CD4-positive, alpha-beta T cell treated with Interleukin-2 at 100 ng/mL for 4 hours (primary cell): ENCODE measurements around the gene PDE7B.
"Not testable (repeated sequence)": the region's sequence is repeated elsewhere in the genome, so short reads cannot be mapped to it uniquely, and the experiment has no call there.

Experiments
- DNase-seq: peaks from one replicate; pipeline ENCODE4 v3.0.0-alpha.2; 2020; ENCODE audit warnings: low spot score

Gene PDE7B

DNA sequence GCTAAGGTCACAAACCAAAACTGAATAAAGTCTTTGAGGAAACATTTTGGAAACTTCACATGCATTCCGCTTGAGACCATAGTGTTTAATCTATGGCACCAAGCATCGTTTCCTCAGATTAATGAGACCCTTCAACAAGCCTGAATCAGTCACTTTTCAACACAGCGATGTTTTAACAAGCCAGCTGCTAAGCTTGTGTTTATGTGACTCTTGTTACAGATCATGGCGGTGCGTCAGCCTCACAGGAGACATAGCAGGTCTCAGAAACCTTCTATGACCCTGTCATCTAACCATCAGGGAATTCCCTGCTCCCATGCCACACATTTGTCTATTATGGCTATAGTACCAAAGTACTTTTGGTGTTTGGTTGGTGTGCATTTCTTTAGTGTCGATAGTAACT is 341.4 kb downstream of the PDE7B start:
- no peak for DNase-seq

DNA sequence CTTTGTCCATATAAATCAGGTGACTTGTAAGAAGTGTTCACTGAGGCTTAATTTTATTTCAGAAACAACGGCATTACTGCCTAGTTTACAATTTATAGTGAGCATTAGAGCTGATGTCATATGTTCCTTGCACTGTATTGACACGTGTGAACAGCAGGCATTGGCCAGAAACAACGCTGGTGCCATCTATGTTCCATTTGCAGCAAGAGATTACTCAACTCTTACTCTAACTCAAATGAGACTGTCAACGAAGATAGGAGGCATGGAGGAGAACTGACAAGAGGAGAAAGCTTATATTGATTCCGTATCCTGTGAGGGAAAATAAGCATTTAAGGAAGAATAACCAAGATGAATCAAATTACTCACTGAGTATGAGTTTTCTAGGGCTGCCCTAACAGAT is 350.2 kb downstream of the PDE7B start:
- no peak for DNase-seq

DNA sequence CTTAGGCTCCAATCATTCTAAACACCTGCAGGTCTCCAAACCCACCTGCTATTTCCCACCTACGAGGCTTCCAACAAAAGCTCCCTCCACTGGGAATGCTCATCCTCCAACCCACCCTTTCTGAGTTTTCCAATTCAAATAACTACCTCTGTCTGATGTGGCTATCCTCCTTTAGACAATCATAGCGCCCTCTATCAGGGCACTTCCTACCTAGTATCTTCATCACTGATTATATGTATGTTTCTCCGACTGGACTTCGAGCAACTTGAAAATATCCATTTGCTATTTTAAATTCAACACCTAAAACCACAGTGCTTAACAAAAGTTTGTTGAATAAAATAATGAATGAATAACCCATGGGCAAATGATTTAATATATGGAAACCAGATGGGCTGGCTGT is 357.3 kb downstream of the PDE7B start:
- DNase-seq = no peak

DNA sequence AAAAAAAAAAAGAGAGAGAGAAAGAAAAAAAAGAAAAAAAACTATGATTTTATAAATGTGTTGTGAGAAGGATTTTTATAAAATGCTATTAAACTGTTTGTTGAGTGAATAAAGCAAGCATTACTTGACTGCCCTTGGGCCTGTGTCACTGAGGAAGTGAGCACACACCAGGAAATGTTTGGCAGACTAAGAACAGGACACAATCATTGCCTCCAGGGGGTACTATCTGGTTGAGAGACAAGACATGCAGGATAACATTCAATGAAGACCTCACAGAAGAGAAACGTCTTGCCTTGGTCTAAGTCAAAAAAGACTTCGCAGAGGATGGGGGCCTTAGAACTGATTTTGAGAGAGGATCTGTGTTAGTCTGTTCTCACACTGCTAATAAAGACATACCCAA is 358.0 kb downstream of the PDE7B start:
- DNase-seq = no peak

DNA sequence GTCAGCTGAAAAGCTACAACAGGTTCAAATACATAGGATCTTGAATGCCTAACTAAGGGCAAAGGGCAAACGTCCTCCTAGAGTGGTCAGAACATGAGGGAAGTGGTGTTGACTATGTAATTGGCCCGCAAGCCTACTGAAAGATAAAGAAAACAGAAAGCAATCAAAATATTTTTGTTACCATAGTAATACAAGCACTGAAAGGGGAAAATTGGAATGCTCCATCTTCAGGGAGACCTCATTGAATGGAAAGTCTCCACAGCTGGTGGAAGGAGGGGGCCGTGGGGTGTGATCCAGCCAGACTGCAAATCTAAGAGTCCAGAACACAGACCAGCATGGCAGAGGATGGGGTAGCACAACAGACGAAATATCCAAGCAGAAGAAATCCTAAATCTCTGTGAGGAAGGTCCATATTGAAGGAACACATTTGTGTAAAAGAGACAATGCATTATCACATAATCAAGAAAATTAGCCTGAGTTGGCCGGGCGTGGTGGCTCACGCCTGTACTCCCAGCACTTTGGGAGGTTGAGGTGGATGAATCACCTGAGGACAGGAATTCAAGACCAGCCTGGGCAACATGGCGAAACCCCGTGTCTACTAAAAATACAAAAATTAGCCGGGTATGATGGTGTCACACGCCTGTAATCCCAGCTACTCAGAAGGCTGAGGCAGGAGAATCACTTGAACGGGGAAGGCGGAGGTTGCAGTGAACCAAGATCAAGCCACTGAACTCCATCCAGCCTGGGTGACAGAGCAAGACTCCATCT is 359.1 kb downstream of the PDE7B start:
- no peak for DNase-seq

DNA sequence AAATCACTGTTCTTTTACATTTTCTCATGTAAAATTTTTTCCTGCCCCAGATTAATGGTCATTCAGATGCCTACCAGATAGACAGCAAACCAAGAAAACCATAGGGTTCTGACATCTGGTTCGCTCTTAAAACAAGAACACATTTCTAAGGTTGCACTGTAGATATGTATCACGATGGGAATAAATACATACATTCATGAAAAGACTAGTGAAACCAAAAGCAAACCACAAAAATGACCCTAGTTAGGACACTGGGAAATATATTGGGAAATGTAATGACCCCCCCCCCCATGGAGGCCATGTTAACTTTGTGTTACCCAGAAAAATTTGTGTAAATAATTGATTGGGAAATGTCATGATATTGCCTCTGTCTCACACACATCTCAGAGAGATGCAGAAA is 361.1 kb downstream of the PDE7B start:
- DNase-seq = no peak

DNA sequence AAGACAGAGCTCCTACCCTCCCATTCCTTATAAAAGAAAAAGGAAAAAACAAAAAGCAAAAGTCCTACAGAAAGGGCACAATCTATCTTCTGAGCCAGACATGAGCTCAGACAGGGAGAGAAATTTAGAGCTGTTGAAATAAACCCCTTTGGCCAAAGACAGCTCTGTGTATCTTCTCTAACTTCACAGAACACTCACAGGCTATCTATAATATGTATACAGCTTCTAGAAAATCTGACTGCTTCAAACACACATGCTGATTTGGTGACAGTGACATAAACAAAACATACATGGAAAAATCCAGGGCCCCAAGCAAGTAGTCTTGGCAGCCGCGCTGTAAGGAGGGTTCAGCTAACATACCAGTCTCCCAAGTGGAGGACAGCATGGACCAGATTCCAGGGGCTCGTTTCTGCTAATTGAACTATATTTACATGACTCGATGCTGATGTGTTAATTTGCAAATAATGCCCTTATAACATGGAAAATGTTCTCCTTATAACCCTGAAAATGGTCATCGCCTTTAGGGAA is 361.6 kb downstream of the PDE7B start:
- no peak for DNase-seq

DNA sequence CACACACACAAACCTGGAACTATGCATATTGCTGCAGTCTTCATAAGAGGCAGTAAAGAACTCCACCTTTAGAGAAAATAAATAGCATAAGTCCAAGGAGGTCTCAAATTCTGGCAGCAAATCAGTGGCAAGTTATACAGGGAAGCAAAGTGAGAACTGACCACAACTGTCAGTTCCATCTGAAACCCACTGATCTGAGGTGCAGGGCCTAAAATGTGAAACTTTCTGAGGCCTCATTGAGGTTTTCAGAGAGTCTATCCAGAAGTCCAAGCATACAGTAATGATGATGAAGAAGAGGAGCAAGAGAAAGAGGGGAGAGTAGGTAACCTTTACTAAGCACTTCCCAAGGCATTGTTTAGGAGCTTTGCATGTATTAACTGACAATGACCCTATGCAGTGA is 362.4 kb downstream of the PDE7B start:
- no peak for DNase-seq

DNA sequence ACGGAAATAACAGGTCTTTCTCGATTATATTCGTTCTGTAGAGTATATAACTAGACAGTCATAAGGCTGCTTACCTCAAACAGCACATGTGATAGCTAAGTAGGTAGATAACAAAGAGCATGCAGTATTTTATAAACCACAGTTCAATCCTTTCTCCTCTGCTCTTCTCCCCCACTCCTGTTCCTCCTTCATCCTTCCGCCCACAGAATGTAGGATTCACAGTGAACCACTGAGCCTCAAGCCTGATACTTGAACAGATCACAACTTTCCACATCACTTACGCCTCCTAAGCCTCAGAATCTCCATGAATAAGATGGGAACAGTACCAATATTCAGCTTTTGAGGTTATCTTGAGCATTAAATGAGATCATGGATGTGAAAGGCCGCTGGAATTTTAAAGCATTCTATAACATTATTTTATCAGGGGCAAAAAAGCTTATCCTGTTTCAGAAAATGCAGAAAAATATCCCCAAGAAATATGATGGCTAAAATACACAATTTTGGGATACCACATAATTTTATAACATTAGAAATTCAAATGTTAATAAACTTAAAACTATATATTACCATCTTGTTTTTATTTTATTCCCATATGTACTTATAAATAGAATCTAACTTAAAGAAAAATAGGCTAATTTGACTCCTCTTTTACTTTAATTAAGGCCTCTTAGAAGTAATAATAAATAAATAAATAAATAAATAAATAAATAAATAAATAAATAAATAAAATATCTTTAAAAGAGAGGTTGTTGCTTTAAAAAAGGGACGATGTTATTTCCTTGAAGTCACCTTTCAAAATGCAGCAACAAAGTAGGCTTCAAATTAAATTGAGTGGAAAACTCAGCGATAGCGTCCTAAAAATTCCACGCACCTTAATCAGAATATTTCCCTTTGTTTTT is 365.3 kb downstream of the PDE7B start:
- DNase-seq = no peak

DNA sequence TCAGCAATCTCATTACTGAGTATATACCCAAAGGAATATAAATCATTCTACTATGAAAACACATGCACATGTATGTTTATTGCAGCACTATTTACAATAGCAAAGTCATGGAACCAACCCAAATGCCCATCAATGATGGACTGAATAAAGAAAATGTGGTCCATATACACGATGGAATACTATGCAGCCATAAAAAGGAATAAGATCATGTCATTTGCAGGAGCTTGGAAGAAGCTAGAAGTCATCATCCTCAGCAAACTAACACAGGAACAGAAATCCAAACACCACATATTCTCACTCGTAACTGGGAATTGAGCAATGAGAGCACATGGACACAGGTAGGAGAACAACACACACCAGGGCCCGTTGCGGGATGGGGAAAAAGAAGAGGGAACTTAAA is 373.5 kb downstream of the PDE7B start:
- not testable (repeated sequence) for DNase-seq

DNA sequence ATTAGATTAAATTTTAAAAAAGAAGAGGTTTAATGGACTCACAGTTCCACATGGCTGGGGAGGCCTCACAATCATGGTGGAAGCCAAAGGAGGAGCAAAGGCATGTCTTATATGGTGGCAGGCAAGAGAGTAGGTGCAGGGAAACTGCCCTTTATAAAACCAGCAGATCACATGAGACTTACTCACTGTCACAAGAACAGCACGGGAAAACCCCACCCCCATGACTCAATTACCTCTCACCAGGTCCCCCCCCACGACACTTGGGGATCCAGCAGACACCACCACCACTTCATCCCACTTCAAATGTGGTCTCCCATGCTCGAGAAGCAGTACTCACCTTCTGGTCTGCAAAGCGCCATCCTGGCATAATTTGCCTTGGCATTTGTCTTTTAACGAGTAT is 374.0 kb downstream of the PDE7B start:
- DNase-seq = no peak

DNA sequence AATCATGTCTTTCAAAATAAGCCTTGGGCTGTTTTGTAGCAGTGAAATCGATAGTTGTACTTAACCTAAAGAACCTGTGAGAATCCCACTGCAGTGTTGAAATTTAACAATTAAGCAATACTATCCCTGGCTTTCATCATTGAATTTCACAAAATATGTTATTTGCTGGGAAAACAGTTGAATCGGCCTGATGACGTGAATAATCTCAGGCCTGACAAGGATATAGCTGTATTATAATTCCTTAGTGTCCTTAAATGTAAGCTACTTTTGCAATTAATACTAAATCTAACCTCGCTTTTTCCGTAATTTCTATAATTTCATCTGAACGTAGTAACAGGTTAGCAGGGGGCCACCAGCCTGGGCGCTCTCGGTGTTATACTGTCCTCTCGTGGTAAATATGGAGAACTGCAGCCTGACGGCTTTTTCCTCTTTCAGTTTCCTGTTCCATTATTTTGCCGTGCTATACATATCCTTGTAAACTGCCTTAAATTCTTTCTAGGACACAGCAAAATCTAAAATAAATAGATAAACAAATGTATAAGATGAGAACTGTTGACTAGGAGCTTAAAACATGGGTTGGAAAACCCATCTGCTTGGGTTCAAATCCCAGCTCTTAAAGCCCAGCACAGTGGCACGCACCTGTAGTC is 374.6 kb downstream of the PDE7B start:
- peak; percentile 64 for DNase-seq

DNA sequence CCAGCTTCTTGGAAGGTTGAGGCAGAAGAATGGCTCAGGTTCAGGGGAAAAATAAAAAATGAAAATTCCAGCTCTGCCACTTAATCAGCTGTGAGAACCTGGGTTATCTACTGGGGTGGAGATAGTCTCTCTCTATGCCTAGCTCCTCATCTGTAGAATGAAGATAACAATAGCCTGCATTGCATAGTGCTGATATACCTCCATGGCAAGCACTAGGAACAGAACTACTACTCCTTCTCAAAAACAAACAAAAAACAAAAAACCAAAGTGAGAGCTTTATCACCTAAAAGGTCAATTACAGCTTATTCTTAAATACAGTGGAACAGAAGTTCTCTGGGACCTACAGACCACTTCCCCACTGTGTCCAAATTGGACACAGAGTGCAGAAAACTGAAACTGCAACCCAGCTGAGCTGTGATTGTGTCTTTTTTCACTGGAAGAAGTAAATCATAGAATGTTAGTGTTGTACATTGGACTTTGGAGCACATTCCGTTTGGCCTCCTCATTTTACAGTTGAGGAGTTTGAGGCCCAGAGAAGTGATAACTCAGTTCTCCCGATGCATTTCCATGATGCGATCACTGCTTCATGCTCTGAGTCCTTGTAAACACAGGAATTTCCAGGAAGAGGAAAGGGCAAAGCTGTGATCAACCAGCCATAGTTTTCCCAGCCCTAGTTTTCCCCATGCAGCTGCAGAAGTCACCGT is 375.3 kb downstream of the PDE7B start:
- DNase-seq = no peak

DNA sequence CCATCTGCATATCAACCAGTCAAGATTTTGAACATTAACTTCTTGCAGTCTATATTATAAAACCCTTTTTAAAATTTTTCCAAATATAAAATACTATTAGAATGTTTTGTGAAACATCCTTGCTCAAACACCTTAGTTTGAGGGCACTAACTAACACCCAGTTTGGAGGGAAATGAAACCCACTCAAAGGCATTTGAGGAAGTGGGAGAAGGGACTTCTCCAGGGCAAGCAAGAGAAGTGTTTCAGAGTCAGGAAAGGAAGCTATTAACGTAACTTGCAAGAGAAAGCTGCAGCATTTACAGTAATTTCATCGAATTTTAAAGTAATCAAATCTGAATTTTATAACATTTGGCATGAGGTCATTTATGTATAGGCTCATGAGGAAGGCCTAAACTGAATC is 377.3 kb downstream of the PDE7B start:
- no peak for DNase-seq

DNA sequence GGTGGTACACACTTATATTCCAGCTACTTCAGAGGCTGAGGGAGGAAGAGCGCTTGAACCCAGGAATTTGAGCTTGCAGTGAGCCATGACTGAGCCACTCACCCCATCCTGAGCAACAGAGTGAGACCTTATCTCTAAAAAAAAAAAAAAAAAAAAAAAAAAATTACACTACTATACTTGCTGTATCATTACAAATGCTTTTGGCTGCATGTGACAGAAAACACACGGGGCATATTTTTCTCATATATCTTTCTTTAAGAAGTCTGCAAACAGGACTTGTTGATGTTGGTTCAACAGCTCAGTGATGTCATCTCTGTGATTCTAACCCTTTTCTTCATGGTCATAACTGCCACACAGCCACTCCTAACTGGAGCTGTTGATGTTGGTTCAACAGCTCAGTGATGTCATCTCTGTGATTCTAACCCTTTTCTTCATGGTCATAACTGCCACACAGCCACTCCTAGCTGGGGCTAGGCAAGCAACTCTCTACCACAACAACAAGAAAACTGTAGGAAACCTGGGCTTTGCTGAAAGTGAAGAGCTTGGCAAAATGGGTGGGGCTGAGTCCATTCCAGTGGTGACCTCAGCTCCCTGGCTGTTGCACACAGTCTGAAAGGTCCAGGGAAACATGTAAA is 378.8 kb downstream of the PDE7B start:
- no peak for DNase-seq

DNA sequence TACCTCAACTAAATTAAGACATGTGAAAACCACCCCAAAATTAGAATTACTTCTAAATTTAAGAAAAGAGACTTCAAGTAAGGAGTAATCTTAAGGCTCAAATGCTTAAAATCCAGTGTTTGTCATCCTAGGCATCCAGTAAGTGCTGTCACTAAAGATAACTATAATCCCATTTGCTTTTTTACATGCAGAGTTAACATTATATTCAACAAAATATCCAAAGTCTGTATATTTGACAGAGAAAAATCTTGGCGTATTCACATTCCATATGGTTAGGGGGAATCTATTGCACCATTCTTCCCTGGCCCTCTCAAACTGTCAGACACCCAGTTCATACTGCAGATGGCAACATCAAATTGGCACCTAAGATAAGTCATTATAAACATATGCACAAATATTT is 381.2 kb downstream of the PDE7B start:
- DNase-seq = no peak

DNA sequence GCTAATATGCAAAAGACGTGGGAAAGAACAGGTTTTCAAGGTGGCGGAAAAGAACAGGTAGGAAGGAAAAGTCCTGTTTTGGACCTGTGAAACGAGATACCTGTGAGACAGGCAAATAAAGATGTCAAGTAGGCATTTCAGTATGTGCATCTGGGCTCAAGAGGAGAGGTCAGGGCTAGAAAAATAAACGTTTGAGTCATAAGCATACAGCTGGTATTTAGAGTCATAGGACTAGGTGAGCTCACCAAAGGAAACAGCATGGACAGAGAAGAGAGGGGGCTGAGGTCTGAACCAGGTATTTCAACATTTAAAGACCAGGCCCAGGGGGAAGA is 383.7 kb downstream of the PDE7B start:
- DNase-seq = no peak

DNA sequence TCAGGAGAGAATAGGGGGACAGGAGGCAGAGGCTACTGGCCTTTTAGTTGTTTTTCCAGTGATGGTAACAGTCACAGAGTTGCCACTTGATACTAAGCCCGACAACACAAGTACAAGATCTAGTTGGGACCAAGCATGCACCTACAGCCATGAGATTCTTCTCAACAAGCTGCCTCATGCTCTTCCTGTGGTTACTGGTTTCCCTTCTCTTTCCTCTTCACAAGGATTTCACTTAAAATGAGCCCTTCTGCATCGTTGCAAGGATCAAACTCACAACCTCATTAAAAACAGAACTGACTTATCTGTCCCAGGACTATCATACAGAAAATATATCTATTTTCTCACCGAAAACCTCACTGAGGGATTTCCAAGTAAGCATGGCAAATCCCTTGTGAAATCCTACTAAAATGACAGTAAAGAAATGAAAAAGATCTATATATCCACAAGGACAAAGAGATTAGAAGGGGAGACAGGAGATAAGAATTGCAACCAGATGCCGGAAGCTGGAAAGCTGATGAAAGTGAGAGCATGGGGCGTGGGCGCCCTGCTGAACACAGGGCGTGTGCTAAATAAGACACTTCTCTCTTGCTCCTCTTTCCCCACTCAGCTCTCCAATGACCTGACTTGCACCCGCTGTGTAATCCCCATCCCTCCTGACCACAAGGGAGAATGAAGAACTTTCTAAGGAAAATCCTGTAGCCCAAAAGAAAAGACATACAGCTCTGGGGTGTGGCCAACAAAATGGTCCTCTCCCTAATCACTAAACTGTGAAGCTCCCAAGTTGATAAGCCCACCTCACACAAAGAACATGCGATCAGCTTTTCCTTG is 385.2 kb downstream of the PDE7B start:
- no peak for DNase-seq

DNA sequence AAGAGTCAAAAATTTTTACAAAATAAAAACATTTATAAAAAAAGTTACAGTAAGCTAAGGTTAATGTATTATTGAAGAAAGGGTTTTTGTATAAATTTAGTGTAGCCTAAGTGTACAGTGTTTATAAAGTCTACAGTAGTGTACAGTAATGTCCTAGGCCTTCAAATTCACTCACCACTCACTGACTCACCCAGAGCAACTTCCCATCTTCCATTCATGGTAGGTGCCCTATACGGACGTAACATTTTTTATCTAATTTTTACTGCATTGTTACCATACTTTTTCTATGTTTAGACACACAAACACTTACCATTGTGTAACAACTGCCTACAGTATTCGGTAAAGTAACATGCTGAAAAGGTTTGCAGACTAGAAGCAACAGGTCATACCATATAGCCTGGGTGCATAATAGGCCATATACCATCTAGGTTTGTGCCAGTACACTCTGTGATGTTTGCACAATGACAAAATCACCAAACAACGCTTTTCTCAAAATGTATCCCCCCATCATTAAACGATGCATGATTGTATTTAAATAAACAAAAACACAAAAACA is 392.6 kb downstream of the PDE7B start:
- no peak for DNase-seq
